ENCODE measurements around the gene STK10. TPM values are rescaled to one million over a fixed set of nuclear protein-coding genes. Genes with fewer than 3 reads are reported as not detected.
"Not testable (repeated sequence)": the region's sequence is repeated elsewhere in the genome, so short reads cannot be mapped to it uniquely, and the experiment has no call there.

The STK10 gene
- polyA plus RNA-seq, 2 of the 4 experiments (the other 2 are of a cell fraction): 4.3 to 13.1 TPM

DNA sequence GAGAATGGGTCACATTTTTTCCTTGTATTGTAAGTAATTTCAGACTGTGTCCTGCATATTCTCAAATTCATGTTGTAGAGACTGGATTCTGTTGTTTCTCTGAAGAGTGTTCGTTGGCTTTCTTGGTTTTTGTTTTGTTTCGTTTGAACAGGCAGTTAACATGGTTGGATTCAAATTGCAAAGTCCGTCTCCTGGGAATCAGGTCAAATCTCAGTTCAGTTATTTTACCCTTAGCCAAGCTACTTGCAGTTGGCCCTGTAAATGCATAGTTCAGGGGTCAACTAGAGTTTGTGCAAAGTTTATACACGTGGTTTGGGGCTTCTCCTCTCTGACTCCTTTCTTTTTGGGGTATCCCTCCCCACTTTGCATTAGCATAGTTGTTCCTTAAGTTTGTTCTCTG, 159.9 kb downstream of the STK10 start:
- ATAC-seq (no peak), FAIRE-seq (no peak), DNase-seq (ENCODE audit: low read depth in 1 of 2, low spot score in 1 of 2) (no peak)
- H3K4me1 ChIP-seq: no peaks in the 10 kb centered on the region
- no peak overlapping the region for H3K4me2 ChIP-seq
- TF ChIP-seq EHF (CRISPR knock-in tag; IDR thresholded peaks at IDR 0.05) (no peak), ESRRA (IDR thresholded peaks at IDR 0.05; ENCODE audit: borderline replicate concordance, low read length) (no peak), MAZ (IDR thresholded peaks at IDR 0.05; ENCODE audit: borderline replicate concordance, low read depth, low read length) (no peak), JUN (IDR thresholded peaks at IDR 0.05) (no peak), POLR2A (IDR thresholded peaks at IDR 0.05; ENCODE audit: low read length) (no peak), HOXA7 (CRISPR knock-in tag; IDR thresholded peaks at IDR 0.05) (no peak), FOXS1 (CRISPR knock-in tag; IDR thresholded peaks at IDR 0.05) (no peak), MAFK (IDR thresholded peaks at IDR 0.05; ENCODE audit: partially characterized antibody) (no peak), RARB (CRISPR knock-in tag; IDR thresholded peaks at IDR 0.05) (no peak), ZC3H11A (IDR thresholded peaks at IDR 0.05) (no peak), POLR2AphosphoS2 (conservative IDR thresholded peaks at IDR 0.05; ENCODE audit: low read length) (no peak), CBX2 (IDR thresholded peaks at IDR 0.05; ENCODE audit: borderline replicate concordance, low read depth) (no peak), HEYL (CRISPR knock-in tag; IDR thresholded peaks at IDR 0.05) (no peak), FOSB (CRISPR knock-in tag; IDR thresholded peaks at IDR 0.05) (no peak)
- TF ChIP-seq, protein P1, sequence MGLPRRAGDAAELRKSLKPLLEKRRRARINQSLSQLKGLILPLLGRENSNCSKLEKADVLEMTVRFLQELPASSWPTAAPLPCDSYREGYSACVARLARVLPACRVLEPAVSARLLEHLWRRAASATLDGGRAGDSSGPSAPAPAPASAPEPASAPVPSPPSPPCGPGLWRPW (IDR thresholded peaks at IDR 0.05): no peak
- TF ChIP-seq, protein P2, sequence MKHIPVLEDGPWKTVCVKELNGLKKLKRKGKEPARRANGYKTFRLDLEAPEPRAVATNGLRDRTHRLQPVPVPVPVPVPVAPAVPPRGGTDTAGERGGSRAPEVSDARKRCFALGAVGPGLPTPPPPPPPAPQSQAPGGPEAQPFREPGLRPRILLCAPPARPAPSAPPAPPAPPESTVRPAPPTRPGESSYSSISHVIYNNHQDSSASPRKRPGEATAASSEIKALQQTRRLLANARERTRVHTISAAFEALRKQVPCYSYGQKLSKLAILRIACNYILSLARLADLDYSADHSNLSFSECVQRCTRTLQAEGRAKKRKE (CRISPR knock-in tag; IDR thresholded peaks at IDR 0.05; ENCODE audit: low read depth): no peak
- ChIA-PET POLR2A (no interaction called here), CTCF (interaction anchor here (1.0 to 1.6 kb wide), 3 partner anchors 13 to 544 kb away, joined by 3 to 6 read pairs (median 5); no protein-coding TSS in a partner anchor)
- H3K27ac ChIP-seq: no peak overlapping the region
- 50% methylated on average over 4 of the region's 4 CpGs for WGBS (ENCODE audit: missing lambda C conversion rate)
- no peak overlapping the region for H3K4me3 ChIP-seq
- H3K9me3 ChIP-seq: peaks cover 15% of the 10 kb centered on the region; the same call in 2 of the 3 replicates

DNA sequence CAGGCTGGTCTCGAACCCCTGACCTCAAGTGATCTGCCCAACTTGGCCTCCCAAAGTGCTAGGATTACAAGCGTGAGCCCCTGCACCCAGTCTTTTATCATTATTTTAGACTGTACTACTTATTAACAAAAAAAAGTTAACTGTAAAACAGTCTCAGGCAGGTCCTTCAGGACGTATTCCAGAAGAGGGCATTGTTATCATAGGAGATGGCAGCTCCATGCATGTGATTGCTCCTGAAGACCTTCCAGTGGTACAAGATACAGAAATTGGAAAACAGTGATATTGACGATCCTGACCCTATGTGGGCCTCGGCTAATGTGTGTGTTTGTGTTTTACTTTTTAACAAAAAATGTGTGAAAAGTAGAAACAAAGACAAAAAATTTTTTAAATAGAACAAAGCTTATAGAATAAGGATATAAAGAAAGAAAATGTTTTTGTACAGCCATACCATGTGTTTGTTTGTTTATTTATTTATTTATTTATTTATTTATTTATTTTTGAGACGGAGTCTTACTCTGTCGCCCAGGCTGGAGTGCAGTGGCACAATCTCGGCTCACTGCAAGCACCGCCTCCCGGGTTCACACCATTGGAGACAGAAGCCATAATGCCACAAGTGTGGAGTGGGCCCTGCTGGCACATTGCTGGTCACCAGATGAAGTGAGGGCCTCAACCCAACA, 167.8 kb downstream of the STK10 start:
- TF ChIP-seq RAD21 (conservative IDR thresholded peaks at IDR 0.05 in 1 of 2, IDR thresholded peaks at IDR 0.05 in 1 of 2): peak in 1 of 2 experiments; percentile 48; a peak in 2 of 5 replicates
- TF ChIP-seq ZC3H11A (IDR thresholded peaks at IDR 0.05): peak; percentile 35
- FAIRE-seq, POLR2A ChIA-PET, H3K4me2 ChIP-seq, H3K27ac ChIP-seq, H3K4me3 ChIP-seq, H3K4me1 ChIP-seq, H3K9me3 ChIP-seq, ATAC-seq: not testable (repeated sequence)
- peak in 1 of 2 experiments; percentile 26 for DNase-seq (ENCODE audit: low read depth in 1 of 2, low spot score in 1 of 2)
- 71% methylated on average over 10 of the region's 10 CpGs for WGBS (ENCODE audit: missing lambda C conversion rate)
- CTCF ChIA-PET: interaction anchor here (1.0 to 1.9 kb wide), 7 partner anchors 10 to 431 kb away, joined by 3 to 9 read pairs (median 4); partner anchors contain the start of gene STK10

- 61% methylated on average over 4 of the region's 4 CpGs for WGBS (ENCODE audit: missing lambda C conversion rate)
- ChIA-PET POLR2A (no interaction called here), CTCF (interaction anchor here (1.3 kb wide), 1 partner anchor 8 kb away, joined by 4 read pairs; no protein-coding TSS in a partner anchor)
- H3K4me3 ChIP-seq: no peak overlapping the region
- no peak overlapping the region for H3K4me2 ChIP-seq
- no peak overlapping the region for H3K27ac ChIP-seq
- FAIRE-seq (no peak), ATAC-seq (no peak), DNase-seq (ENCODE audit: low read depth in 1 of 2, low spot score in 1 of 2) (no peak)
- H3K9me3 ChIP-seq: no peaks in the 10 kb centered on the region
- TF ChIP-seq CBX8 (IDR thresholded peaks at IDR 0.05): no peak
- TF ChIP-seq ZFP36 (IDR thresholded peaks at IDR 0.05; ENCODE audit: borderline replicate concordance, partially characterized antibody): no peak
- TF ChIP-seq SREBF2 (IDR thresholded peaks at IDR 0.05): no peak
- no peak for TF ChIP-seq BCL3 (IDR thresholded peaks at IDR 0.05)
- TF ChIP-seq EP300 (IDR thresholded peaks at IDR 0.05): no peak
- no peaks in the 10 kb centered on the region for H3K4me1 ChIP-seq
Measured at GRCh38 chr5:172015346-172015745, 172.7 kb downstream of the STK10 start.
